Measurements from ENCODE around the gene ANKFY1.

DNA sequence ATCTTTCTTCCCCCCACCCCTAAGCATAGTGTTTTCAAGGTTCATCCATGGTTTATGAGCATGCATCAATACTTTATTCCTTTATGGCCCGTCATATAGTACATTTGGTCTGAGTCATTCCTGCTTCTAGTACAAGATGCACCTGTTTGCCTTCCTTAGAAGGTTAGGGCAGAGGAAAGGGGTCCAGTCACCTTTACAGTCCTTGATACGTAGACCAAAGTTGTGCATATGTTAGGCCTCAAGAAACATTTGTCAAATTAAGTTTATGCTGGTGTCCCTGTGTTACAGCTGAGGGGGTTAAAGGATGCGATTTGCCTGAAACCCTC is 119.4 kb downstream of the ANKFY1 start:
- TF ChIP-seq, protein P1, sequence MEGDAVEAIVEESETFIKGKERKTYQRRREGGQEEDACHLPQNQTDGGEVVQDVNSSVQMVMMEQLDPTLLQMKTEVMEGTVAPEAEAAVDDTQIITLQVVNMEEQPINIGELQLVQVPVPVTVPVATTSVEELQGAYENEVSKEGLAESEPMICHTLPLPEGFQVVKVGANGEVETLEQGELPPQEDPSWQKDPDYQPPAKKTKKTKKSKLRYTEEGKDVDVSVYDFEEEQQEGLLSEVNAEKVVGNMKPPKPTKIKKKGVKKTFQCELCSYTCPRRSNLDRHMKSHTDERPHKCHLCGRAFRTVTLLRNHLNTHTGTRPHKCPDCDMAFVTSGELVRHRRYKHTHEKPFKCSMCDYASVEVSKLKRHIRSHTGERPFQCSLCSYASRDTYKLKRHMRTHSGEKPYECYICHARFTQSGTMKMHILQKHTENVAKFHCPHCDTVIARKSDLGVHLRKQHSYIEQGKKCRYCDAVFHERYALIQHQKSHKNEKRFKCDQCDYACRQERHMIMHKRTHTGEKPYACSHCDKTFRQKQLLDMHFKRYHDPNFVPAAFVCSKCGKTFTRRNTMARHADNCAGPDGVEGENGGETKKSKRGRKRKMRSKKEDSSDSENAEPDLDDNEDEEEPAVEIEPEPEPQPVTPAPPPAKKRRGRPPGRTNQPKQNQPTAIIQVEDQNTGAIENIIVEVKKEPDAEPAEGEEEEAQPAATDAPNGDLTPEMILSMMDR (IDR thresholded peaks at IDR 0.05): no peak
- TF ChIP-seq POLR2A (IDR thresholded peaks at IDR 0.05): peak in 1 of 2 donors; percentile 20
